Neutrophil (primary cell): Measurements from ENCODE around the gene FURIN.
"Not testable (repeated sequence)": the region's sequence is repeated elsewhere in the genome, so short reads cannot be mapped to it uniquely, and the experiment has no call there.

Experiments
- H3K27ac ChIP-seq: fragments of 200-600 bp; sonication (generic); 2 replicates; pipeline ENCODE4 v1.5.1; 2016; ENCODE audit warnings: mild to moderate bottlenecking, moderate library complexity
- H3K27me3 ChIP-seq: fragments of 200-600 bp; sonication (generic); 2 replicates; pipeline ENCODE4 v1.6.0; 2016; ENCODE audit warnings: mild to moderate bottlenecking
- H3K36me3 ChIP-seq: fragments of 200-600 bp; sonication (generic); 2 replicates; pipeline ENCODE4 v1.5.1; 2017
- H3K4me1 ChIP-seq, 2 experiments: fragments of 200-600 bp in 1 of 2; sonication (generic) in 1 of 2; 1 replicate in 1 of 2; 2 replicates in 1 of 2; pipeline versions ENCODE4 v1.5.1 to v1.6.1; 2013 to 2016; ENCODE audit warnings: low read depth in 1 of 2, low read length in 1 of 2, mild to moderate bottlenecking in 1 of 2, moderate library complexity in 1 of 2; ENCODE audit not compliant: control insufficient read depth in 1 of 2, insufficient read depth in 1 of 2
- H3K4me3 ChIP-seq, 2 experiments: fragments of 200-600 bp in 1 of 2; sonication (generic) in 1 of 2; 1 replicate in 1 of 2; 2 replicates in 1 of 2; pipeline ENCODE4 v1.5.1; 2013 to 2016; ENCODE audit warnings: low read depth in 1 of 2, low read length in 1 of 2, mild to moderate bottlenecking in 1 of 2, moderate library complexity in 1 of 2
- H3K9me3 ChIP-seq: fragments of 200-600 bp; sonication (generic); 2 replicates; pipeline ENCODE4 v1.5.1; 2016
- CTCF ChIP-seq: fragments of 200-600 bp; sonication (generic); IDR thresholded peaks from 2 replicates; pipeline ENCODE4 v1.5.1; 2016; ENCODE audit warnings: antibody characterized with exemption

FURIN gene

GRCh38 chr15:90895571-90896117, 27.3 kb downstream of the FURIN start:
- Histone ChIP-seq H3K27me3 (no peaks in the 10 kb centered on the region), H3K9me3 (no peaks in the 10 kb centered on the region), H3K27ac (peak overlapping the region; percentile 47), H3K4me3 (no peak overlapping the region), H3K36me3 (peaks cover 72% of the 10 kb centered on the region), H3K4me1 (no peaks in the 10 kb centered on the region)
- TF ChIP-seq CTCF, result no peak

GRCh38 chr15:90897131-90897655, 28.8 kb downstream of the FURIN start:
- Histone ChIP-seq H3K36me3 (peaks cover 56% of the 10 kb centered on the region), H3K27ac (peak overlapping the region; percentile 60)
- not testable (repeated sequence) for H3K4me3 ChIP-seq, H3K4me1 ChIP-seq, H3K27me3 ChIP-seq, H3K9me3 ChIP-seq

- H3K36me3 ChIP-seq, result peaks cover 33% of the 10 kb centered on the region
- H3K4me3 ChIP-seq, result peak overlapping the region; percentile 77 to 91
- peak overlapping the region; percentile 95 for H3K27ac ChIP-seq
These were observed 33.0 kb downstream of the FURIN start for GRCh38 chr15:90901175-90902039.

GRCh38 chr15:90902040-90902839, 33.9 kb downstream of the FURIN start:
- Histone ChIP-seq H3K9me3 (no peaks in the 10 kb centered on the region), H3K4me1 (peaks cover 20 to 28% of the 10 kb centered on the region in 2 experiments), H3K27me3 (no peaks in the 10 kb centered on the region), H3K27ac (peak overlapping the region; percentile 95), H3K36me3 (peaks cover 35% of the 10 kb centered on the region), H3K4me3 (peak overlapping the region; percentile 77 to 91)
- TF ChIP-seq CTCF, result peak; percentile 69

More at GRCh38 chr15:90901175-90902039, 33.0 kb downstream of the FURIN start:
- Histone ChIP-seq H3K27me3 (no peaks in the 10 kb centered on the region), H3K9me3 (no peaks in the 10 kb centered on the region), H3K4me1 (peaks cover 20 to 28% of the 10 kb centered on the region in 2 experiments)
- no peak for TF ChIP-seq CTCF

GRCh38 chr15:90902840-90903732, 34.7 kb downstream of the FURIN start, which contains the start of gene MAN2A2:
TSS of gene MAN2A2 (plus strand) at chr15:90903302. CDS start at chr15:90904208, 906 bp downstream.
- peak; percentile 6 for TF ChIP-seq CTCF
- H3K4me3 ChIP-seq, result peak within 1 kb of the TSS; percentile 88 to 91
- peaks cover 20 to 28% of the 10 kb centered on the region in 2 experiments for H3K4me1 ChIP-seq
- H3K27me3 ChIP-seq, result no peaks in the 10 kb centered on the region
- peaks cover 35% of the 10 kb centered on the region for H3K36me3 ChIP-seq
- H3K27ac ChIP-seq, result peak within 1 kb of the TSS; percentile 95
- H3K9me3 ChIP-seq, result no peaks in the 10 kb centered on the region
